Measurements from ENCODE around the gene CNOT8.

DNA sequence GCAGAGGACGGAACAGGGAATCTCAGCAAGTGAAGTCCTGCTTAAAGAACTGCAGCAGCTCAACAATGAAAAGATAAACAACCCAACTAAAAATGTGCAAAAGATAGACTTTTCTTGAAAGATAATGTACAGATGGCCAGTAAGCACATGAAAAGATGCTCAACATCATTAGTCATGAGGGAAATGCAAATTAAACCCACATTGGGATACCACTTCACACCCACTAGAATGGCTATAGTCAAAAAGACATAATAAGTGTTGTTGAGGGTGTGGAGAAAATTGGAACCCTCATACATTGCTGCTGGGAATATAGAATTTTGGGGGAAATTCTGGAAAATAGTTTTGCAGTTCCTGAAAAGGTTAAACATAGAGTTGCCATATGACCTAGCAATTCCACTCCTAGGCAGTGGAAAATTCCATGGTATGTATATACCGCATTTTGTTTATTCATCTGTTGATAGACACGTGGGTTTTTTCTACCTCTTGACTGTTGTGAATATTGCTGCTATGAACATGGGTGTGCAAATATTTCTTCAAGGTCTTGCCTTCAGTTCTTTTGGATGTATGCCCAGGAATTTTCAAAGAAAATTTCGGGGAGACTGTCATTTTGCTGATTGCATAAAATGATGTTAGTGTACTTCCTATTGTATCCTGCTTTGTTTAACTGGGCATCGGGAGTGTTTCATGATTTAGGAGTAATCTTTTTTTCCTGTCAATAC, 7.2 kb downstream of the CNOT8 start:
- TF ChIP-seq MYC (IDR thresholded peaks at IDR 0.05; ENCODE audit: low read depth, low read length) (no peak), GATA2 (IDR thresholded peaks at IDR 0.05; ENCODE audit: insufficient read depth, insufficient read length, low read depth, low read length) (no peak)

Measured in endothelial cell of umbilical vein (primary cell).